Measurements from ENCODE around the gene CEBPE. TPM values are rescaled to one million over a fixed set of nuclear protein-coding genes. Genes with fewer than 3 reads are reported as not detected.

The CEBPE gene
- total RNA-seq, 1 experiment from 2014 or later, result not detected

GRCh38 chr14:23127861-23128260 lies 8.8 kb upstream of the CEBPE start (continued):
- TF ChIP-seq CTCF (IDR thresholded peaks at IDR 0.05 in 2 of 3, conservative IDR thresholded peaks at IDR 0.05 in 1 of 3; ENCODE audit: borderline replicate concordance in 1 of 3, insufficient read depth in 1 of 3, low read depth in 2 of 3, low read length in 2 of 3), result no peak
- no peak for TF ChIP-seq ATF3 (IDR thresholded peaks at IDR 0.05)
- no peak for TF ChIP-seq REST (IDR thresholded peaks at IDR 0.05; ENCODE audit: low read depth)
- TF ChIP-seq POLR2AphosphoS5 (IDR thresholded peaks at IDR 0.05; ENCODE audit: low read depth, low read length), result no peak
- TF ChIP-seq JUND (IDR thresholded peaks at IDR 0.05), result no peak
- TF ChIP-seq FOSL1 (IDR thresholded peaks at IDR 0.05; ENCODE audit: low read depth), result no peak
- no peak for TF ChIP-seq SP1 (IDR thresholded peaks at IDR 0.05; ENCODE audit: low read depth)

GRCh38 chr14:23126548-23127278 lies 7.7 kb upstream of the CEBPE start:
- no TSS peak for BruUV-seq (replicated peaks)
- Histone ChIP-seq H3K4me1 (ENCODE audit: control insufficient read depth in 1 of 2, insufficient read depth in 2 of 2, low read length in 2 of 2) (no peaks in the 10 kb centered on the region), H3K9me3 (ENCODE audit: control insufficient read depth in 1 of 2, insufficient read depth in 1 of 2, low read depth in 1 of 2, low read length in 2 of 2) (no peaks in the 10 kb centered on the region), H3K9ac (ENCODE audit: low read length) (no peak overlapping the region), H3K9me2 (ENCODE audit: insufficient read depth) (no peaks in the 10 kb centered on the region), H3K36me3 (ENCODE audit: control insufficient read depth in 1 of 2, insufficient read depth in 2 of 2, low read length in 2 of 2) (no peaks in the 10 kb centered on the region), H4K20me1 (ENCODE audit: insufficient read depth) (no peaks in the 10 kb centered on the region), H3K4me3 (replicated peaks in 1 of 2; ENCODE audit: low read depth in 1 of 2, low read length in 2 of 2) (no peak overlapping the region), H3K27me3 (ENCODE audit: insufficient read depth, low read length) (no peaks in the 10 kb centered on the region), H3K79me2 (ENCODE audit: insufficient read depth, low read length) (no peaks in the 10 kb centered on the region), H2AFZ (ENCODE audit: low read depth, low read length, poor library complexity, severe bottlenecking) (no peak overlapping the region), H3K27ac (ENCODE audit: low read depth, low read length) (no peak overlapping the region), H3K4me2 (ENCODE audit: low read length) (no peak overlapping the region)
- DNase-seq (ENCODE audit: low read depth, low spot score) (no peak), ATAC-seq (no peak)
- TF ChIP-seq SRF (IDR thresholded peaks at IDR 0.05; ENCODE audit: low read depth), result no peak
- no peak for TF ChIP-seq CBX3 (IDR thresholded peaks at IDR 0.05; ENCODE audit: low read depth)
- no peak for TF ChIP-seq TCF7L2 (IDR thresholded peaks at IDR 0.05; ENCODE audit: borderline replicate concordance, extremely low read depth, insufficient read depth, insufficient read length)
- RAD21 ChIA-PET (ENCODE audit: low non-redundant PET in 1 of 2, low total read pairs in 2 of 2, uncharacterized antibody in 2 of 2, unreplicated experiment in 2 of 2), result no interaction called here
- CTCF ChIA-PET, result no interaction called here
- POLR2A ChIA-PET, result interaction anchor here (0.6 kb wide), 1 partner anchor 244 kb away, joined by 3 read pairs; no protein-coding TSS in a partner anchor
- intact Hi-C loops (cut with micrococcal nuclease), result no loop called here
